HCT116 (cell line): ENCODE measurements around the gene CHTF18. TPM values are rescaled to one million over a fixed set of nuclear protein-coding genes. Genes with fewer than 3 reads are reported as not detected.

Experiments used
- ATAC-seq: fragments of 200-7000 bp; cut with Tn5 transposase; 2 replicates; pipeline ENCODE4 v1.9.1; 2020; ENCODE audit warnings: mild to moderate bottlenecking, moderate library complexity
- BruUV-seq: library from RNA; stranded (reverse); fragments of 400-500 nt; replicated peaks from 2 replicates; lab custom pipeline; 2021; lab: Mats Ljungman, UMichigan
- CTCF ChIA-PET: fragments of 300-600 bp; sonication (Branson Sonifier 250); formaldehyde crosslinking; loops from one replicate; lab custom pipeline; 2021; ENCODE audit warnings: antibody characterized with exemption; lab: Charles Lee
- POLR2A ChIA-PET: fragments of 300-600, 350-600 bp; sonication (Branson Sonifier 250); formaldehyde crosslinking; loops from one replicate; lab custom pipeline; 2021; ENCODE audit warnings: antibody characterized with exemption; lab: Charles Lee
- RAD21 ChIA-PET, 2 experiments: fragments of 300-600 bp; sonication (Branson Sonifier 250); formaldehyde crosslinking; loops; one replicate each; lab custom pipeline; 2023; ENCODE audit warnings: low total read pairs in 2 of 2; ENCODE audit not compliant: uncharacterized antibody in 2 of 2, unreplicated experiment in 2 of 2, low non-redundant PET in 1 of 2; lab: Charles Lee
- DNase-seq: peaks from one replicate; pipeline ENCODE4 v3.0.0-alpha.2; 2010; ENCODE audit warnings: low read depth, low spot score
- H2AFZ ChIP-seq: fragments of 200-600 bp; shearing (Covaris generic), sonication (generic); 2 replicates; pipeline ENCODE4 v1.6.1; 2017; ENCODE audit warnings: low read depth, mixed run types, mixed read lengths, antibody characterized with exemption, low read length; ENCODE audit not compliant: poor library complexity, severe bottlenecking
- H3K27ac ChIP-seq: 2 replicates; pipeline ENCODE4 v1.5.1; 2012; ENCODE audit warnings: low read depth, low read length
- H3K27me3 ChIP-seq: fragments of 200-600 bp; sonication (generic); 2 replicates; pipeline ENCODE4 v1.6.1; 2016; ENCODE audit warnings: mixed run types, low read length, mixed read lengths; ENCODE audit not compliant: insufficient read depth
- H3K36me3 ChIP-seq, 2 experiments: fragments of 200-500 bp in 1 of 2; fragments of 200-600 bp in 1 of 2; sonication (Bioruptor generic) in 1 of 2; sonication (generic) in 1 of 2; 2 replicates each; pipeline versions ENCODE4 v1.5.1 to v1.6.1; 2014 to 2016; ENCODE audit warnings: low read length in 2 of 2, inconsistent platforms in 1 of 2, mixed read lengths in 1 of 2, mixed run types in 1 of 2; ENCODE audit not compliant: insufficient read depth in 2 of 2, control insufficient read depth in 1 of 2
- H3K4me1 ChIP-seq, 2 experiments: fragments of 200-600 bp in 1 of 2; sonication (generic) in 1 of 2; 2 replicates each; pipeline versions ENCODE4 v1.5.1 to v1.6.1; 2012 to 2017; ENCODE audit warnings: low read length in 2 of 2, inconsistent platforms in 1 of 2, mild to moderate bottlenecking in 1 of 2, mixed read lengths in 1 of 2, mixed run types in 1 of 2, moderate library complexity in 1 of 2; ENCODE audit not compliant: insufficient read depth in 2 of 2, control insufficient read depth in 1 of 2
- H3K4me2 ChIP-seq: fragments of 200-600 bp; sonication (generic); 2 replicates; pipeline ENCODE4 v1.6.1; 2017; ENCODE audit warnings: mixed run types, low read length, mixed read lengths
- H3K4me3 ChIP-seq, 2 experiments: fragments of 200-600 bp in 1 of 2; sonication (generic) in 1 of 2; replicated peaks in 1 of 2; 2 replicates each; pipeline ENCODE4 v1.5.1; 2011 to 2016; ENCODE audit warnings: low read length in 2 of 2, control low read depth in 1 of 2, low read depth in 1 of 2, mild to moderate bottlenecking in 1 of 2, mixed read lengths in 1 of 2, mixed run types in 1 of 2
- H3K79me2 ChIP-seq: fragments of 200-600 bp; sonication (generic); 2 replicates; pipeline ENCODE4 v1.6.1; 2017; ENCODE audit warnings: mild to moderate bottlenecking, mixed run types, low read length, moderate library complexity, mixed read lengths; ENCODE audit not compliant: insufficient read depth
- H3K9ac ChIP-seq: fragments of 200-600 bp; sonication (generic); 2 replicates; pipeline ENCODE4 v1.6.1; 2016; ENCODE audit warnings: low read length, mixed read lengths
- H3K9me2 ChIP-seq: fragments of 200-600 bp; sonication (generic), shearing (Covaris generic); 2 replicates; pipeline ENCODE4 v1.6.1; 2017; ENCODE audit warnings: mixed run types, mild to moderate bottlenecking, moderate library complexity; ENCODE audit not compliant: insufficient read depth
- H3K9me3 ChIP-seq, 2 experiments: fragments of 200-500 bp in 1 of 2; fragments of 200-600 bp in 1 of 2; sonication (Bioruptor generic) in 1 of 2; sonication (generic) in 1 of 2; 2 replicates each; pipeline ENCODE4 v1.6.1; 2014 to 2017; ENCODE audit warnings: low read length in 2 of 2, mixed read lengths in 2 of 2, inconsistent platforms in 1 of 2, low read depth in 1 of 2, mild to moderate bottlenecking in 1 of 2, mixed run types in 1 of 2, moderate library complexity in 1 of 2; ENCODE audit not compliant: control insufficient read depth in 1 of 2, insufficient read depth in 1 of 2
- H4K20me1 ChIP-seq: fragments of 200-600 bp; sonication (generic), shearing (Covaris generic); 2 replicates; pipeline ENCODE4 v1.6.1; 2017; ENCODE audit warnings: mixed run types, mild to moderate bottlenecking, moderate library complexity; ENCODE audit not compliant: insufficient read depth
- EZH2phosphoT487 ChIP-seq: fragments of 200-600 bp; IDR thresholded peaks from 2 replicates; pipeline ENCODE4 v1.6.1; 2018; ENCODE audit warnings: antibody characterized with exemption, borderline replicate concordance
- FOSL1 ChIP-seq: IDR thresholded peaks from 2 replicates; pipeline ENCODE4 v1.6.1; 2012; ENCODE audit warnings: low read depth
- POLR2A ChIP-seq: IDR thresholded peaks from 2 replicates; pipeline ENCODE4 v1.7.0; 2011; ENCODE audit warnings: borderline replicate concordance; ENCODE audit not compliant: insufficient read depth, insufficient read length; ENCODE audit errors: extremely low read depth
- SRF ChIP-seq: IDR thresholded peaks from 2 replicates; pipeline ENCODE4 v1.6.1; 2012; ENCODE audit warnings: low read depth
- TCF7L2 ChIP-seq: IDR thresholded peaks from 2 replicates; pipeline ENCODE4 v1.7.0; 2011; ENCODE audit warnings: borderline replicate concordance, inconsistent platforms; ENCODE audit not compliant: insufficient read depth, insufficient read length; ENCODE audit errors: extremely low read depth
- ZNF274 ChIP-seq: fragments of 200-500 bp; sonication (Bioruptor generic); IDR thresholded peaks from 2 replicates; pipeline ENCODE4 v1.6.1; 2014; ENCODE audit warnings: mild to moderate bottlenecking, low read depth, low read length, inconsistent platforms
- intact Hi-C: fragments of 100-400 bp; cut with micrococcal nuclease; formaldehyde crosslinking; loops from 2 replicates; pipeline ENCODE4 v1.10.0; 2022
- total RNA-seq: library from RNA; stranded (reverse); gene quantifications from one replicate; pipeline ENCODE4 v1.2.1, GENCODE V29; 2021; ENCODE audit not compliant: unreplicated experiment
- TF ChIP-seq, protein P1 (sequence below): IDR thresholded peaks from 2 replicates; pipeline ENCODE4 v1.6.1; 2012; ENCODE audit warnings: low read depth

CHTF18 gene
- total RNA-seq, 1 experiment from 2014 or later, result 145 TPM

GRCh38 chr16:763369-764183, 24.8 kb upstream of the CHTF18 start:
- Histone ChIP-seq H3K4me1 (peaks cover 34 to 47% of the 10 kb centered on the region in 2 experiments), H4K20me1 (no peaks in the 10 kb centered on the region), H3K27ac (peak overlapping the region; percentile 97; the same call in 1 of the 2 replicates), H3K4me3 (no peak overlapping the region), H3K36me3 (peaks cover 7 to 11% of the 10 kb centered on the region in 2 experiments; a peak in 3 of 4 replicates), H3K79me2 (peaks cover 26% of the 10 kb centered on the region), H3K9me3 (no peaks in the 10 kb centered on the region), H3K9ac (no peak overlapping the region), H3K9me2 (no peaks in the 10 kb centered on the region), H3K4me2 (peak overlapping the region; percentile 99; the same call in 1 of the 2 replicates), H2AFZ (no peak overlapping the region), H3K27me3 (no peaks in the 10 kb centered on the region)
- ATAC-seq, result no peak
- ChIA-PET RAD21 (no interaction called here), CTCF (no interaction called here), POLR2A (no interaction called here)
- DNase-seq, result no peak
- BruUV-seq, result no TSS peak
- intact Hi-C loops, result no loop called here
- no peak for TF ChIP-seq EZH2phosphoT487
- TF ChIP-seq FOSL1, result no peak
- TF ChIP-seq, protein P1, sequence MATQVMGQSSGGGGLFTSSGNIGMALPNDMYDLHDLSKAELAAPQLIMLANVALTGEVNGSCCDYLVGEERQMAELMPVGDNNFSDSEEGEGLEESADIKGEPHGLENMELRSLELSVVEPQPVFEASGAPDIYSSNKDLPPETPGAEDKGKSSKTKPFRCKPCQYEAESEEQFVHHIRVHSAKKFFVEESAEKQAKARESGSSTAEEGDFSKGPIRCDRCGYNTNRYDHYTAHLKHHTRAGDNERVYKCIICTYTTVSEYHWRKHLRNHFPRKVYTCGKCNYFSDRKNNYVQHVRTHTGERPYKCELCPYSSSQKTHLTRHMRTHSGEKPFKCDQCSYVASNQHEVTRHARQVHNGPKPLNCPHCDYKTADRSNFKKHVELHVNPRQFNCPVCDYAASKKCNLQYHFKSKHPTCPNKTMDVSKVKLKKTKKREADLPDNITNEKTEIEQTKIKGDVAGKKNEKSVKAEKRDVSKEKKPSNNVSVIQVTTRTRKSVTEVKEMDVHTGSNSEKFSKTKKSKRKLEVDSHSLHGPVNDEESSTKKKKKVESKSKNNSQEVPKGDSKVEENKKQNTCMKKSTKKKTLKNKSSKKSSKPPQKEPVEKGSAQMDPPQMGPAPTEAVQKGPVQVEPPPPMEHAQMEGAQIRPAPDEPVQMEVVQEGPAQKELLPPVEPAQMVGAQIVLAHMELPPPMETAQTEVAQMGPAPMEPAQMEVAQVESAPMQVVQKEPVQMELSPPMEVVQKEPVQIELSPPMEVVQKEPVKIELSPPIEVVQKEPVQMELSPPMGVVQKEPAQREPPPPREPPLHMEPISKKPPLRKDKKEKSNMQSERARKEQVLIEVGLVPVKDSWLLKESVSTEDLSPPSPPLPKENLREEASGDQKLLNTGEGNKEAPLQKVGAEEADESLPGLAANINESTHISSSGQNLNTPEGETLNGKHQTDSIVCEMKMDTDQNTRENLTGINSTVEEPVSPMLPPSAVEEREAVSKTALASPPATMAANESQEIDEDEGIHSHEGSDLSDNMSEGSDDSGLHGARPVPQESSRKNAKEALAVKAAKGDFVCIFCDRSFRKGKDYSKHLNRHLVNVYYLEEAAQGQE, result no peak
- no peak for TF ChIP-seq ZNF274
- no peak for TF ChIP-seq POLR2A
- no peak for TF ChIP-seq SRF
- no peak for TF ChIP-seq TCF7L2
